GM12878 (cell line): ENCODE measurements around the gene FAM83G. TPM values are rescaled to one million over a fixed set of nuclear protein-coding genes. Genes with fewer than 3 reads are reported as not detected.

ENCODE experiments used
- ATAC-seq: fragments of 200-7000 bp; cut with Tn5 transposase; 3 replicates; pipeline ENCODE4 v1.9.1; 2020; ENCODE audit warnings: mild to moderate bottlenecking, moderate library complexity
- BruUV-seq: library from RNA; stranded (reverse); fragments of 400-500 nt; replicated peaks from 2 replicates; lab custom pipeline; 2021; lab: Mats Ljungman, UMichigan
- CTCF ChIA-PET: fragments of 300-600 bp; sonication (Branson Sonifier 250); formaldehyde crosslinking; extraction: SDS; loops from one replicate; lab custom pipeline; 2021; ENCODE audit warnings: inconsistent platforms; lab: Yijun Ruan, JAX
- POLR2A ChIA-PET: fragments of 350-600 bp; formaldehyde crosslinking; extraction: SDS; loops from one replicate; lab custom pipeline; 2021; ENCODE audit warnings: inconsistent platforms; lab: Charles Lee
- RAD21 ChIA-PET: fragments of 300-600 bp; sonication (Branson Sonifier 250); formaldehyde crosslinking; loops from one replicate; lab custom pipeline; 2023; ENCODE audit warnings: antibody characterized with exemption; ENCODE audit not compliant: unreplicated experiment; lab: Charles Lee
- SMC1A ChIA-PET: fragments of 300-600 bp; sonication (Branson Sonifier 250); formaldehyde crosslinking; loops from one replicate; lab custom pipeline; 2023; ENCODE audit not compliant: unreplicated experiment, uncharacterized antibody; lab: Charles Lee
- DNase-seq: peaks from one replicate; pipeline ENCODE4 v3.0.0-alpha.2; 2011; ENCODE audit warnings: low read depth, low spot score
- FAIRE-seq: peaks from 3 replicates; lab custom pipeline; 2011; peaks lifted over from hg19 to GRCh38; lab: Jason Lieb, UNC
- H2AFZ ChIP-seq: 2 replicates; pipeline ENCODE4 v1.6.0; 2011; ENCODE audit warnings: low read depth, low read length, control low read depth; ENCODE audit not compliant: control insufficient read depth
- H3K27ac ChIP-seq: 2 replicates; pipeline ENCODE4 v1.5.1; 2011; ENCODE audit warnings: control low read depth; ENCODE audit not compliant: control insufficient read depth, insufficient read depth
- H3K27me3 ChIP-seq, 2 experiments: replicated peaks in 1 of 2; 2 replicates each; pipeline versions ENCODE4 v1.6.0 to v1.6.1; 2011; ENCODE audit warnings: low read length in 1 of 2; ENCODE audit not compliant: control insufficient read depth in 2 of 2, insufficient read depth in 2 of 2
- H3K36me3 ChIP-seq, 2 experiments: 2 replicates each; pipeline ENCODE4 v1.5.1; 2011; ENCODE audit warnings: low read length in 1 of 2; ENCODE audit not compliant: control insufficient read depth in 2 of 2, insufficient read depth in 2 of 2
- H3K4me1 ChIP-seq: 2 replicates; pipeline ENCODE4 v1.6.1; 2011; ENCODE audit warnings: mild to moderate bottlenecking, low read length, moderate library complexity, mixed read lengths; ENCODE audit not compliant: control insufficient read depth, insufficient read depth
- H3K4me2 ChIP-seq: 2 replicates; pipeline ENCODE4 v1.6.0; 2011; ENCODE audit warnings: control low read depth; ENCODE audit not compliant: control insufficient read depth, insufficient read depth
- H3K4me3 ChIP-seq: fragments of 200-600 bp; sonication (generic); 2 replicates; pipeline ENCODE4 v1.5.1; 2016
- H3K79me2 ChIP-seq: 2 replicates; pipeline ENCODE4 v1.6.0; 2011; ENCODE audit warnings: low read length; ENCODE audit not compliant: control insufficient read depth, insufficient read depth
- H3K9ac ChIP-seq: 2 replicates; pipeline ENCODE4 v1.8.0; 2011; ENCODE audit warnings: low read length, control low read depth, mixed read lengths; ENCODE audit not compliant: control insufficient read depth, insufficient read depth
- H3K9me3 ChIP-seq: replicated peaks from 3 replicates; pipeline ENCODE4 v1.5.1; 2011; ENCODE audit warnings: mild to moderate bottlenecking, low read length; ENCODE audit not compliant: control insufficient read depth, insufficient read depth
- H4K20me1 ChIP-seq: 2 replicates; pipeline ENCODE4 v1.6.0; 2011; ENCODE audit not compliant: control insufficient read depth, insufficient read depth
- GATAD2B ChIP-seq: fragments of 450-650 bp; conservative IDR thresholded peaks from 2 replicates; pipeline ENCODE4 v1.6.1; 2017; ENCODE audit warnings: low read depth, mild to moderate bottlenecking, moderate library complexity
- KAT2A ChIP-seq: conservative IDR thresholded peaks from 2 replicates; pipeline ENCODE4 v1.6.1; 2011; ENCODE audit warnings: low read depth, low read length; ENCODE audit not compliant: control insufficient read depth
- NBN ChIP-seq: fragments of 450-650 bp; IDR thresholded peaks from 2 replicates; pipeline ENCODE4 v1.6.1; 2016
- NR2C2 ChIP-seq: IDR thresholded peaks from 2 replicates; pipeline ENCODE4 v1.6.1; 2011; ENCODE audit warnings: borderline replicate concordance, low read depth; ENCODE audit not compliant: control insufficient read depth, insufficient read length
- POLR2A ChIP-seq: IDR thresholded peaks from 2 replicates; pipeline ENCODE4 v1.6.1; 2011; ENCODE audit warnings: low read depth, mild to moderate bottlenecking, low read length
- SUPT20H ChIP-seq: IDR thresholded peaks from 2 replicates; pipeline ENCODE4 v1.6.1; 2011; ENCODE audit warnings: low read depth, mild to moderate bottlenecking, low read length, moderate library complexity, borderline replicate concordance; ENCODE audit not compliant: control insufficient read depth
- YBX1 ChIP-seq: fragments of 450-650 bp; IDR thresholded peaks from 2 replicates; pipeline ENCODE4 v1.6.1; 2016; ENCODE audit warnings: antibody characterized with exemption
- WGBS: methylation state at CpG from one replicate; pipeline ENCODE4 v1.1.6; 2016; ENCODE audit warnings: low lambda C conversion rate; ENCODE audit not compliant: insufficient replicate concordance, insufficient coverage; ENCODE audit errors: missing lambda C conversion rate; 5-methylcytosine and 5-hydroxymethylcytosine counted together
- in situ Hi-C: fragments of 300-500 bp; cut with MboI; formaldehyde crosslinking; loops from 9 replicates; pipeline ENCODE4 v1.14.3; 2018; ENCODE audit warnings: mixed read lengths
- intact Hi-C: fragments of 100-400 bp; cut with micrococcal nuclease; formaldehyde crosslinking; loops from one replicate; pipeline ENCODE4 v1.14.2; 2022; ENCODE audit not compliant: unreplicated experiment
- polyA plus RNA-seq, 11 experiments: library from polyadenylated mRNA; depleted of rRNA in 4 of 11; unstranded in 6 of 11; stranded (reverse) in 5 of 11; fragments of >200 nt; fragmentation: Nextera tagmentation in 4 of 11; fragmentation: Illumina TruSeq in 1 of 11; extraction: Ambion mirVana in 4 of 11; extraction: Trizol in 1 of 11; gene quantifications; 1 replicate in 1 of 11; 2 replicates in 10 of 11; pipeline versions ENCODE4 v1.2.1 to v1.2.3, GENCODE V29; 2011 to 2016; ENCODE audit warnings: inconsistent platforms in 2 of 11, missing spikeins in 2 of 11, low read depth in 1 of 11
- total RNA-seq, 4 experiments: library from RNA; depleted of rRNA in 3 of 4; stranded (reverse); fragments of >200 nt in 3 of 4; fragmentation: Illumina TruSeq in 1 of 4; extraction: Trizol in 1 of 4; gene quantifications; 2 replicates each; pipeline versions ENCODE4 v1.2.1 to v1.2.3, GENCODE V29; 2013 to 2021
- TF ChIP-seq, protein P1 (sequence below): fragments of 450-650 bp; IDR thresholded peaks from 2 replicates; pipeline ENCODE4 v1.6.1; 2016; ENCODE audit warnings: mild to moderate bottlenecking
- TF ChIP-seq, protein P2 (sequence below): fragments of 450-650 bp; formaldehyde crosslinking; IDR thresholded peaks from 2 replicates; pipeline ENCODE4 v1.4.0; 2020; ENCODE audit warnings: mild to moderate bottlenecking, moderate library complexity
- TF ChIP-seq, protein P3 (sequence below), 3 experiments: IDR thresholded peaks in 2 of 3; conservative IDR thresholded peaks in 1 of 3; 2 replicates each; pipeline ENCODE4 v1.5.1; 2011; ENCODE audit warnings: low read depth in 3 of 3, low read length in 3 of 3, mild to moderate bottlenecking in 3 of 3, control low read depth in 2 of 3, moderate library complexity in 2 of 3, inconsistent platforms in 1 of 3, mixed read lengths in 1 of 3; ENCODE audit not compliant: control insufficient read depth in 2 of 3, insufficient read depth in 1 of 3; ENCODE audit errors: extremely low read depth in 1 of 3
- TF ChIP-seq, protein P4 (sequence below): IDR thresholded peaks from 2 replicates; pipeline ENCODE4 v1.6.1; 2012; ENCODE audit warnings: low read depth, low read length, improper control_type of control experiment

Gene FAM83G
- total and polyA plus RNA-seq, 10 of the 15 experiments (the other 5 are each of a cell fraction or from before 2014, with no cell fraction given), result 0.03 to 16.7 (median 6.5) TPM

DNA sequence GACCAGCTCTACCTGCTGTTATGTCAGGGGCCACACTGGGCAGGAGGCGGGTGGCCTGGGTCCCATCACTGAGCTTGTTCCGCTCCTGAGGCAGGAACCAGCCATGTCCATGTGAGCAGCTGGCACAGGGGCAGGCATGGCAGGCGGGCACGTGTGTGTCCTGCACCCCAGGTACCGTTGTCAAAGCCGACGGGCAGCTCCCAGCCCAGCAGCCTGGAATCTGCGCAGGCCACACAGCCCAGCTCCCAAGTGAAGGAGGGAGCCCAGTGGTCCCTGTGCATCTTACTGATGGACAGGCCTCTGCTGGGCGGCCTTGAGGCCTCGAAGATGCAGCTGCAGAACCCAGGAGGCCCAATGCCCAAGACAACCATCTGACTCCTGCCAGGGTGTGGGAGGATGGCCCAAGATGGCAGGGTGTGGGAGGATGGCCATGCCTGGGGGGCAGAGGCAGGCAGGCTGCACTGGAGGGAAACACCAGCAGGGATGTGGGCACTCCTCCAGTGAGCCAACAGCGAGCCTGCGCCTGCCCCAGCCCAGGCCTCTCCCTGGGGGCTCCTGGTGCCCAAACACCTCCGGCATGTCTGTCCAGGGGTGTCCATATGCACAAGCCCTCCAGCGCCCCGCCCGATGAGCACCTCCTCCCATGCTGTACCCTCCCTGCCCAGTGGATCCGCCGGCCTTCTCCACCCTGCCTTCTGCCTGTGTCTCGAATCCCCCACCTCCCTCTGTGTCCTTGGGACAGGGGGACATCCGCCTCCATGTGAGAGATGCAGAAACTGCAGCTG is 12.8 kb downstream of the FAM83G start:
- ChIA-PET RAD21 (no interaction called here), CTCF (interaction anchor here (1.0 kb wide), 2 partner anchors 11 to 31 kb away, joined by 4 to 5 read pairs; no protein-coding TSS in a partner anchor), SMC1A (interaction anchor here (0.9 kb wide), 1 partner anchor 10 kb away, joined by 3 read pairs; no protein-coding TSS in a partner anchor), POLR2A (no interaction called here)
- peaks cover 6% of the 10 kb centered on the region; the same call in 2 of the 3 replicates for H3K9me3 ChIP-seq
- no TSS peak for BruUV-seq
- intact Hi-C loops (no loop called here), in situ Hi-C loops (no loop called here)
- H3K4me2 ChIP-seq, result no peak overlapping the region
- no peak overlapping the region for H3K4me3 ChIP-seq
- FAIRE-seq (no peak), DNase-seq (no peak), ATAC-seq (no peak)
- H3K9ac ChIP-seq, result no peak overlapping the region
- peaks cover 0 to 6% of the 10 kb centered on the region in 2 experiments; a peak in 3 of 4 replicates for H3K36me3 ChIP-seq
- peaks cover 15% of the 10 kb centered on the region for H3K4me1 ChIP-seq
- H3K27ac ChIP-seq, result no peak overlapping the region
- WGBS, result 96% methylated on average over 20 of the region's 20 CpGs
- no peaks in the 10 kb centered on the region; the same call in 1 of the 2 replicates for H3K79me2 ChIP-seq
- H3K27me3 ChIP-seq, result no peaks in the 10 kb centered on the region
- H2AFZ ChIP-seq, result no peak overlapping the region
- H4K20me1 ChIP-seq, result no peaks in the 10 kb centered on the region
- TF ChIP-seq NBN, result no peak
- TF ChIP-seq, protein P1, sequence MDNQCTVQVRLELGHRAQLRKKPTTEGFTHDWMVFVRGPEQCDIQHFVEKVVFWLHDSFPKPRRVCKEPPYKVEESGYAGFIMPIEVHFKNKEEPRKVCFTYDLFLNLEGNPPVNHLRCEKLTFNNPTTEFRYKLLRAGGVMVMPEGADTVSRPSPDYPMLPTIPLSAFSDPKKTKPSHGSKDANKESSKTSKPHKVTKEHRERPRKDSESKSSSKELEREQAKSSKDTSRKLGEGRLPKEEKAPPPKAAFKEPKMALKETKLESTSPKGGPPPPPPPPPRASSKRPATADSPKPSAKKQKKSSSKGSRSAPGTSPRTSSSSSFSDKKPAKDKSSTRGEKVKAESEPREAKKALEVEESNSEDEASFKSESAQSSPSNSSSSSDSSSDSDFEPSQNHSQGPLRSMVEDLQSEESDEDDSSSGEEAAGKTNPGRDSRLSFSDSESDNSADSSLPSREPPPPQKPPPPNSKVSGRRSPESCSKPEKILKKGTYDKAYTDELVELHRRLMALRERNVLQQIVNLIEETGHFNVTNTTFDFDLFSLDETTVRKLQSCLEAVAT, result no peak
- TF ChIP-seq, protein P2, sequence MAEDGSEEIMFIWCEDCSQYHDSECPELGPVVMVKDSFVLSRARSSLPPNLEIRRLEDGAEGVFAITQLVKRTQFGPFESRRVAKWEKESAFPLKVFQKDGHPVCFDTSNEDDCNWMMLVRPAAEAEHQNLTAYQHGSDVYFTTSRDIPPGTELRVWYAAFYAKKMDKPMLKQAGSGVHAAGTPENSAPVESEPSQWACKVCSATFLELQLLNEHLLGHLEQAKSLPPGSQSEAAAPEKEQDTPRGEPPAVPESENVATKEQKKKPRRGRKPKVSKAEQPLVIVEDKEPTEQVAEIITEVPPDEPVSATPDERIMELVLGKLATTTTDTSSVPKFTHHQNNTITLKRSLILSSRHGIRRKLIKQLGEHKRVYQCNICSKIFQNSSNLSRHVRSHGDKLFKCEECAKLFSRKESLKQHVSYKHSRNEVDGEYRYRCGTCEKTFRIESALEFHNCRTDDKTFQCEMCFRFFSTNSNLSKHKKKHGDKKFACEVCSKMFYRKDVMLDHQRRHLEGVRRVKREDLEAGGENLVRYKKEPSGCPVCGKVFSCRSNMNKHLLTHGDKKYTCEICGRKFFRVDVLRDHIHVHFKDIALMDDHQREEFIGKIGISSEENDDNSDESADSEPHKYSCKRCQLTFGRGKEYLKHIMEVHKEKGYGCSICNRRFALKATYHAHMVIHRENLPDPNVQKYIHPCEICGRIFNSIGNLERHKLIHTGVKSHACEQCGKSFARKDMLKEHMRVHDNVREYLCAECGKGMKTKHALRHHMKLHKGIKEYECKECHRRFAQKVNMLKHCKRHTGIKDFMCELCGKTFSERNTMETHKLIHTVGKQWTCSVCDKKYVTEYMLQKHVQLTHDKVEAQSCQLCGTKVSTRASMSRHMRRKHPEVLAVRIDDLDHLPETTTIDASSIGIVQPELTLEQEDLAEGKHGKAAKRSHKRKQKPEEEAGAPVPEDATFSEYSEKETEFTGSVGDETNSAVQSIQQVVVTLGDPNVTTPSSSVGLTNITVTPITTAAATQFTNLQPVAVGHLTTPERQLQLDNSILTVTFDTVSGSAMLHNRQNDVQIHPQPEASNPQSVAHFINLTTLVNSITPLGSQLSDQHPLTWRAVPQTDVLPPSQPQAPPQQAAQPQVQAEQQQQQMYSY (CRISPR knock-in tag), result no peak
- no peak for TF ChIP-seq GATAD2B
- TF ChIP-seq POLR2A, result no peak
- no peak for TF ChIP-seq YBX1
- no peak for TF ChIP-seq NR2C2
- TF ChIP-seq KAT2A, result no peak
- TF ChIP-seq, protein P3, sequence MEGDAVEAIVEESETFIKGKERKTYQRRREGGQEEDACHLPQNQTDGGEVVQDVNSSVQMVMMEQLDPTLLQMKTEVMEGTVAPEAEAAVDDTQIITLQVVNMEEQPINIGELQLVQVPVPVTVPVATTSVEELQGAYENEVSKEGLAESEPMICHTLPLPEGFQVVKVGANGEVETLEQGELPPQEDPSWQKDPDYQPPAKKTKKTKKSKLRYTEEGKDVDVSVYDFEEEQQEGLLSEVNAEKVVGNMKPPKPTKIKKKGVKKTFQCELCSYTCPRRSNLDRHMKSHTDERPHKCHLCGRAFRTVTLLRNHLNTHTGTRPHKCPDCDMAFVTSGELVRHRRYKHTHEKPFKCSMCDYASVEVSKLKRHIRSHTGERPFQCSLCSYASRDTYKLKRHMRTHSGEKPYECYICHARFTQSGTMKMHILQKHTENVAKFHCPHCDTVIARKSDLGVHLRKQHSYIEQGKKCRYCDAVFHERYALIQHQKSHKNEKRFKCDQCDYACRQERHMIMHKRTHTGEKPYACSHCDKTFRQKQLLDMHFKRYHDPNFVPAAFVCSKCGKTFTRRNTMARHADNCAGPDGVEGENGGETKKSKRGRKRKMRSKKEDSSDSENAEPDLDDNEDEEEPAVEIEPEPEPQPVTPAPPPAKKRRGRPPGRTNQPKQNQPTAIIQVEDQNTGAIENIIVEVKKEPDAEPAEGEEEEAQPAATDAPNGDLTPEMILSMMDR (IDR thresholded peaks at IDR 0.05 in 2 of 3, conservative IDR thresholded peaks at IDR 0.05 in 1 of 3; ENCODE audit: control insufficient read depth in 2 of 3, extremely low read depth in 1 of 3, insufficient read depth in 1 of 3, low read depth in 3 of 3, low read length in 3 of 3), result no peak
- no peak for TF ChIP-seq SUPT20H
- TF ChIP-seq, protein P4, sequence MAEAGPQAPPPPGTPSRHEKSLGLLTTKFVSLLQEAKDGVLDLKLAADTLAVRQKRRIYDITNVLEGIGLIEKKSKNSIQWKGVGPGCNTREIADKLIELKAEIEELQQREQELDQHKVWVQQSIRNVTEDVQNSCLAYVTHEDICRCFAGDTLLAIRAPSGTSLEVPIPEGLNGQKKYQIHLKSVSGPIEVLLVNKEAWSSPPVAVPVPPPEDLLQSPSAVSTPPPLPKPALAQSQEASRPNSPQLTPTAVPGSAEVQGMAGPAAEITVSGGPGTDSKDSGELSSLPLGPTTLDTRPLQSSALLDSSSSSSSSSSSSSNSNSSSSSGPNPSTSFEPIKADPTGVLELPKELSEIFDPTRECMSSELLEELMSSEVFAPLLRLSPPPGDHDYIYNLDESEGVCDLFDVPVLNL, result no peak
